HG03175 (cell line): ENCODE measurements around the gene IL12B.
"Not testable (repeated sequence)": the region's sequence is repeated elsewhere in the genome, so short reads cannot be mapped to it uniquely, and the experiment has no call there.

ENCODE experiments used
- ATAC-seq: cut with Tn5 transposase; IDR thresholded peaks from one replicate; pipeline ENCODE4 v1.9.1; 2021; ENCODE audit warnings: mild to moderate bottlenecking, moderate library complexity; ENCODE audit not compliant: unreplicated experiment

Gene IL12B

DNA sequence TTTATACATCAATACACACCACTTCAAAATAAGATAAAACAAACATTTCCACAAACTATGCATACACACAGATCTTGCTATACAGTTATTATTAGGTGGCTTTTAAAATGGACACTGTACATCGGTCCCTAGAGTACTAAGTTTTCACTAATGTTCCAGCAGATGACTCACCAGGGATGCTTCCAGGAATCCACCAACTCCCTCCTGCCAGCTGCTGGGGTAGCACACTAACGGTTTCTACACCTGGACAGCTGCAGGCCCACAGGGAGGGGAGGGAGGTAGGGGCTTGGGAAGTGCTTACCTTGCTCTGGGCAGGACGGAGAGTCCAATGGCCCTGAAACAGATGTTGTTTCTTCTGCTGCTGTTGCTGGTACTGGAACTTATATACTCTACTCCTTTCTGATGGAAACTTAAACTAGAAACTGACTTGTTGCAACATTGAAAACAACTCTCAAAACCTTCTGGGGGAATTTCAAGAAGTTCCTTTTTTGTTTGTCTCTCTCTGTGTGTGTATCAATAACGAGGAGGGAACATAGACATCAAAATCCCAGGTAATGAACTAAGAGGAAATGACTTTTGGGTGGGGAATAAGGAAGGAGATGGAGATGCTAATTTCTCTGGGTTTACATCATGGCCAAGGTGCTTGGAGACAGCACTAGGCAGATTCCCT is at the start of gene IL12B:
Gene IL12B (minus strand): TSS at position 357 of the 670 bp plus-strand sequence. CDS start 3,705 bp downstream, outside the sequence.
- ATAC-seq, result no peak

DNA sequence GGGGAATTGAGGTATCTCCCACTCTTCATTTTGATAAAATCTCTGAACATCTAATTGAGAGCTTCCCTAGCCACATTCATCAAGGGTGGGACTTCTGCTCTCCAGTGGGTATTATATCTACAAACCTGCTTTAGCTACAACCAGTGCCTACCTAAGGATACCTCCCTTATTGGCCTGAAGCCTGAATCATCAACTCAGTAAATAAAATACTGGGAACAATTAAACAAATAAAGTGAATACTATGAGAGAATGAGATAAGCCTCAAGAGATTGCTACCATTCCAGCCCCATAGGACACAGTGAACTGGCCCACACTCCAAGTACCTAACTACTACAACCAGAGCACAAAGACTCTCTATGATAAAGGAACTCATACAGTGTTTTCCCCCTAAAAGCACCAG is 47.4 kb upstream of the IL12B start:
- ATAC-seq, result no peak

DNA sequence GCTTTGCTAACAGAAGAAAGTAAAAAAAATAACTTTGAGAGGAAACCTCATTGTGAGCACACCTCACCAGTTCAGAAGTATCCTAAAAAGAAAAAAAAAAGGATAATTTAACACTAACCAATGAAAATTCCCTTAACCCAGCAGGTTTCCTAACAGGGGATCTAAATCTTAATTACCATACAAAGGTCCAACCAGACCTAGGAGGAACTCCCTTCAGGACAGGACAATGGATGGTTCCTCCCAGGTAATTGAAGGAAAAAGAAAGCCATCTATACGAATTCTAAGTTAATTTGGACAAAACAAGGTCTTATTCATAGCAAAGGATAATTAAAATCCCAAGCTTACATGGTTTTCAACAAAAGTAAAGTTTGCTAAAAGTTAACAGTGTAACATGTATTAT is 37.6 kb upstream of the IL12B start:
- not testable (repeated sequence) for ATAC-seq

DNA sequence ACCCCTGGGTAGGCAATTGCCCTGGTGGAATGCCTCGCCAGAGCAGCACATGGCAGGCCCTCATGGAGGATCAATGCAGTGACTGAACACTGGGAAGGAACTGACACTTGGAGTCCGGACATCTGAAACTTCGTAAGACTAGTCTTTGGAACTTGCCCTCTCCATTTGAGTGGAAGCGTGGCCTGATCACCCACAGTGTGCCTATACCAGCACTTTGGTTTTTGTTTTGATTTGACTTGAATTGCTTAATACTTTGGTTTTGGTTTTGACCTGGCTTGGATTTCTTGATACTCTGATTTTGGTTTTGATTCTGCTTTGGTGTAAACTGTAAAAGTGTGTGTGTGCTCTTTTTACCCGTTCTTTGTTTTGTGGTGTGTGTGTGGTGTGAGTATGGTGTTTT is 36.5 kb upstream of the IL12B start:
- ATAC-seq, result not testable (repeated sequence)

DNA sequence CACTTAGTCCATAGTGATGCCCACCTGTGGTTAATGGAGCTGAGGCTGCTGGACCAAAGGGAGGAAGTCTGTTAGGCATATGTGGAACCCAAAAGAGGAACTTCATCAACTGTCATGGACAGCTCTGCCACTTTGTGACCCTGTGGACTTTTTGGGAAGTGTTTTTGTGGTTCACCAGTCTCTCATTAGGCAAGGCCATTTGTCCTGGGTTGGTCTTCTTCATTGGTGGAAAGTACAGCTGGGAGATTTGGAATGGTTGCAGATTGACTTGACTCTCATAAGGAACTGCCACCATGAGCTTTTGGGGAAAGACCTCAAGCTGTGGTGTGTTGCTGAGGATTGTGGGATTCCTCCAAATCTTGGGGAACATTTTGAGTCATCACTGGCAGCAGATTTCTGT is 31.9 kb upstream of the IL12B start:
- no peak for ATAC-seq

DNA sequence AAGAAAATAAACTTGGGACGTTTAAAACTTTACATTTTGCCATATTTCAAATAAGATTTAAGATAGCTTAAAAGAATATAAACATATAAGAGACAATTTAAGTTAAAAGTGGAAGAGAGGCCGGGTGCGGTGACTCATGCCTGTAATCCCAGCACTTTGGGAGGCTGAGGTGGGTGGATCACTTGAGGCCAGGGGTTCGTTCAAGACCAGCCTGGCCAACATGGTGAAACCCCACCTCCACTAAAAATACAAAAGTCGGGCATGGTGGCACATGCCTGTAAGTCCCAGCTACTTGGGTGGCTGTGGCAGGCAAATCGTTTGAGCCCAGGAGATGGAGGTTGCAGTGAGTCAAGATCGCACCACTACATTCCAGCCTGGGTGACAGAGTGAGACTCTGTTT is 29.6 kb upstream of the IL12B start:
- ATAC-seq, result not testable (repeated sequence)

DNA sequence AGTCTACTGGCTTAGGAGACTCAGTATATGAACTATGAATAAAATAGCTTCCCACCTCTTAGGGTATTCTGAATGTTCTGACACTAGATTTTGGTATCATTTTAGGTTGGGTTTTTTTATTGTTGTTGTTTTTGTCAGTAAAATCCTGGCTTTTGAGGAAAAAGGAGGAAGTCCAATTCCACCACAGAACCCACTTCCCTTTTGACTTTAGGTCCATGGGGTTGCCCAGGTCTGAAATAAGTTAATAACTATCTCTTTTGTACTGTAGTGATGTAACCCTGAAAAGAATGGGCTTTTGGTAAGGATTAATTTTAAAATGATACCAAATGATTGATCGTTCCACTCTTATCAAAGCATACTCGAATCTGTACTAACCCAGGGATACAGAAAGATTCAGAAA is 29.1 kb upstream of the IL12B start:
- no peak for ATAC-seq

DNA sequence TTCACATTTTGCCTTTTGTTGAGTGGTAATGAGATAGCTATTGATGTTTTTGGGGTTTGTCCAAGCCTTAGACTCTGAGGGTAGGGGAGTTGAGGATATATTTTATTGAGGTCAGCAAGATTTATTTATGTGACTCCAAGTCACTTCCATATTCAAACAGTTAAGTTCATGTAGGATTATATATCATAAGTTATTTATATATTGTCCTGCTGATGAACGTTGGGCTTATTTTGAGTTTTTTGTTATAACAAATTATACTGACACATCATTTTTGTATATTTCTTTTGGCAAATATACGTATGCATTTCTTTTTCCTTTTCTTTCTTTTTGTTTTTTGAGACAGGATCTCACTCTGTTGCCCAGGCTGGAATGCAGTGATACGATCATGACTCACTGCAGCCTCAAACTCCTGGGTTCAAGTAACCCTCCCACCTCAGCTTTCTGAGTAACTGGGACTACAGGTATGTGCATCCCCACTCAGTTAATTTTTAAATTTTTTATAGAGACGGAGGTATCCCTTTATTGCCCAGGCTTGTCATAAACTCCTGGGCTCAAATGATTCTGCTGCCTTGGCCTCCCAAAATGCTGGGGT is 23.5 kb upstream of the IL12B start:
- no peak for ATAC-seq

DNA sequence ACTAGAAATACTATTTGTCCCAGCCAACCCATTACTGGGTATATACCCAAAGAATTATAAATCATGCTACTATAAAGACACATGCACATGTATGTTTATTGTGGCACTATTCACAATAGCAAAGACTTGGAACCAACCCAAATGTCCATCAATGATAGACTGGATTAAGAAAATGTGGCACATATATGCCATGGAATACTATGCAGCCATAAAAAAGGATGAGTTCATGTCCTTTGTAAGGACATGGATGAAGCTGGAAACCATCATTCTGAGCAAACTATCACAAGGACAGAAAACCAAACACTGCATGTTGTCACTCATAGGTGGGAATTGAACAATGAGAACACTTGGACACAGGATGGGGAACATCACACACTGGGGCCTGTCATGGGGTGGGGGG is 20.4 kb upstream of the IL12B start:
- ATAC-seq, result not testable (repeated sequence)

DNA sequence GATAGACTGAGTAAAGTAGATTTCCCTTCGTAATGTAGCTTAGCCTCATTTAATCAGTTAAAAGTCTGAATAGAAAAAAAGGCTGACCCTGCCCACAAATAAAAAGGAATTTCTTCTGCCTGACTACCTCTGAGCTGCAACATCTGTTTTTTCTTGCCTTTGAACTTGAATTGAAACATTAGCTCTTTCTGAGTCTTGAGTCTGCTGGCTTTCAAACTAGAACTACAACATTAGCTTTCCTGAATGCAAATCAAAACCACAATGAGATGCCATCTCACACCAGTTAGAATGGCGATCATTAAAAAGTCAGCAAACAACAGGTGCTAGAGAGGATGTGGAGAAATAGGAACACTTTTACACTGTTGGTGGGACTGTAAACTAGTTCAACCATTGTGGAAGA is 19.9 kb upstream of the IL12B start:
- not testable (repeated sequence) for ATAC-seq

DNA sequence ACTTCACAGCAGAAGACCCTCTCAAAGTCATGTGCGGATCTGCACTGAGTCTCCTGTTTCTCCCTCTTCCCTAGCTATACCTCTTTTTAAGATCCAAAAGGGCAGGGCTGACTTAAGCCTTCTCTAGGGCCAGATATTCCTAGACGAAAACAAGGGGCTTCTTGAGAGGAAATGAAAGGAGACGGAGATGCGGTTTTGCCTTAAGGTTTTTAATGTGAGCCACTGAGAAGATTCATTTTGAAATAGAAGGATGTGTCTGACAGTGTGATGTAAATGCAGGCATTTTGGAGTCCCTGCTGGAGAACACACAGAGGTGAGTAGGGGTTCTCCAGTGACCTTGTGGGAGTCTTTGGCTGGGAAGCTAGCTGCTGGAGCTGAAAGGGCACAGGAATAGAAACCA is 15.6 kb upstream of the IL12B start:
- ATAC-seq, result no peak

DNA sequence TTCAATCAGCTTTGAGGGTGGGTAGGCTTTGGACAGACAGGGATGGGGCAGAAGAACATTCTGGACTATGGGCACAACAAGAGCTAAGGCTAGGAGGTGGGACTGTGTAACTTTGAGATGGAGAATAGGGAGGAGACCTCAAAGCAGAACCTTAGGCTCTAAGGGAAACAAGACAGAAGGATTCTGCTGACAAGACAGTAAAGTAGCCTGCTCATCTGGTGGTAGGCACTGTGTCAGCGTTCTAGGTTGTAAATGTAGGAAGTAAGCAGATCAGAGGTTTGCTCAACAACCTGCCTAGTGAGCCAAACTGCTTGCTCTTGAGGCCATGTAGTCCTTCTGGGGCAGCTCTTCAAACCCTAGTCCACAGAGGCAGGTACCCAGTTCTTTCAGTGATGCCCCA is 15.0 kb upstream of the IL12B start:
- no peak for ATAC-seq

DNA sequence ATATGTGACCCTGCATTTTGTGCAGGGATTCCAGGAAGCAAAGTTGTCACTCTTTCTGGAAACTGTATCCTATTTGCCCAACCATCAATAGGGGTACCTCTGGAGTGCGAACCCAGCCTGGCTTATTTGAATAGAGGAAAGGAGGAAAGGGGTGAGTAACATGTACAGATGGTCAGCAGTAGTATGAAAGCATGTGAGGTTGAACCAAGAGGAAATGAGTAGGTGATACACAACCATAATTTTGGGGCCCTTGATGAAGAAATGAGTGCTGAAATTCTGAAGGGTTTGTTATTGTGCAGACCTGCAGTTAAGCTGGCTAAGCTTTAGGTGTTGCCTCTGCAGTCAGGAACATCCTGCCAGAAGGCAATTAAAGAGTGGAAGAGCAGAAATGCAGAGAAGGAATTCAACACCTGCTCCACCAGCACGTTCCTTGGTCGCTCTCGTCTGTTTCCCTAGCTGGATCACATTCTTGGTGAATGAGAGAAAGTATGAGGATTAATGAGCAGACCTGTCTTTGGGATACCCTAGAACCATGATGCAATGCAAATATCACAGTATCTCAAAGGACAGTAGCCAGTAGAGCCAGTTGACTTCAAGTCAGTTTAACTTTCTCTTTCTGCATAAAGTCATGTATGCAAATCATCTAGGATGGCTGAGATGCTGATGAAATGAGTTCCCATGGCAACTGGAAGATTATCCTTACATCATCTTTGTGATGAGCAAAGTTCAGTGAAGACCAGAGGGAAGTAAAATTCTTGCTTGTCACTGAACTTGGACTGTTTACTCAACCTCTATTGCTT is 13.2 kb upstream of the IL12B start:
- ATAC-seq, result peak; percentile 47

DNA sequence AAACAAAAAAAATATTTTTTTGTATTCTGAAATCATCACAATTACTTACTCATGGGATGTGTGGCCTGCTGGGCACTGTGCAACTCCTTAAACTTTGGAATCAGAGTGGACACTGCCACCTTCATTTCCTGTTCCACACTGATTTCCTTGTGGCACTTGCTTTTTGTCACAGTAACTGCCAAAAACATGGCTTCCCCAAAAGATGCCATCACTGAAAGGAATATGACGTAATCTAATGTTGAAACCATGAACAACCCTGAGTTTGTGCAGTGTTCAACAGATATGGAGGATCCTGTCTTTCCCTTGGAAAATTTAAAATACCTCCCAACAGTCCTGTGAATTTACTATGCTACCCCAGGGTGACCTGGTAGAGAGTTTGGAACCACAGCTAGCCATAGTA is 12.6 kb upstream of the IL12B start:
- ATAC-seq, result no peak

DNA sequence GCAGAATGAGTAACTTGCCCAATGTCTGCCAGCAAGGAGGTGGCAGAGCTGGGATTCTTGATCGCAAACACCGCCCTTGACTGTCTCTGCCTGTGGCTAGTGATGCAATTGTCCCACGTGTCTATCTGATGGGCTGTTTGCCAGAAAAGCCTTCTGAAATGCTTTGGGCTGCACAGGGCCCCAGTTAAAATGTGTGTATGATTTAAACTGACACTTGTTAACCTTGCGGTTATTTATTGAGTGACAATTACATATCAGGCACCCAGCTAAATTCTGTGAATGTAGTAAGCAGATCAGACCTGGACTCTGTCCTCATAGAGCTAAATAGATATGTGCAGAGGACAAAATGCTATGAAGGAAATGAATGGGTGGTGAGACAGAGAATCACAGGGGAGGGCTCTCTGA is 11.6 kb upstream of the IL12B start:
- ATAC-seq, result no peak

DNA sequence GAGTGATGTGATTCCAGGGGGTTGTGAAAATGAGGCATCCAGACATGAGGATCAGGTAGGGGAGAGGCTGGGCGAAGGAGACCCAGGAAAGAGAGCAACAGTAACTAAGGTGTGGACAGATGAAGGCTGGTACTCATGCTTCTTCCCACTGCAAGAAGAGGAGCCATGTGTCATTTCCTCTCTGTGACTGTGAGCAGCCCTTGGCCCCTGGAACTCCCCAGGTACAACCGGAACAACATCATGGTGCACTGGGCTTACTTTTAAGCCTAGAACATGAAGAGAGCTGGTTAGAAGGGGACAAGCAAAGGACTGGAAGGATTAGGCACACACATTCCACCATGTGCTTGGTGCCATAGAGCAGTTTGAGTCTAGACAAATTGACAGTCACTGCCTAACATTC is 10.9 kb upstream of the IL12B start:
- ATAC-seq, result no peak

DNA sequence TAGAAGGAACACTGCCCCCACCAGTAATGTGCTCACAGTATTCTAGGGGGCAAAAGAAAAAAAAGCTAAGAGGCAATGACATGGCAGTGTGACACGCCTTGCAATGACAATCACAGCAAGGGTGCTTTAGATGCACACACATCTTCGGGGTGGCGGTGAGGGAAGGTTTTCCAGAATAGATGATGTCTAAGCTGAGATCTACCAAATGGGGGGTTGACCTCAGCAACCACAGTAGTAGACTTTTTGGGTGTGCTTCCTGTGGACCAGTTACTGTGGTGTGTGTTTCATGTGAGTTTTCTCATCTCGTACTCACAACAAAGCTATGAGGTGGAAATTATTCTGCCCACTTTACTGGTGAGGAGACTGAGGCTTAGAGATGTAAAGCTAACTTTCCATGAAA is 10.2 kb upstream of the IL12B start:
- ATAC-seq, result no peak

DNA sequence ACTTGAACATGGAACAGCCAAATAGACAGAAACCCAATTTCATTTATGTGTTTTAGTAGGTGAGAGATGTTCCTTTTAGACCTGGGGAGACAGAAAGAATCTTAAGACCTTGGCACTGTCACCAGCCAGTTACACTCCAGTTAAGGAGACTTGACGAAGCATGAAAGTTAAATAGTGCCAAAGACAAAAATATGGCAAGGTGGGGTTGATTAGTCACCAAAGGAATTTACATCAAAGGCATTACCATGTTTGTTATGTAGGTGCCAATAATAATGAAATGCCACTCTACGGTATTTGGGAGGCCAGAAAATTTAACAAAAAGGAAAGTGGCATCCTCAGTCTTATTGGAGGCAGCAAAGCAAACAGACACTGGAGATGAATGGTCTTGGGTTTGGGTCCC is 9.2 kb upstream of the IL12B start:
- no peak for ATAC-seq

DNA sequence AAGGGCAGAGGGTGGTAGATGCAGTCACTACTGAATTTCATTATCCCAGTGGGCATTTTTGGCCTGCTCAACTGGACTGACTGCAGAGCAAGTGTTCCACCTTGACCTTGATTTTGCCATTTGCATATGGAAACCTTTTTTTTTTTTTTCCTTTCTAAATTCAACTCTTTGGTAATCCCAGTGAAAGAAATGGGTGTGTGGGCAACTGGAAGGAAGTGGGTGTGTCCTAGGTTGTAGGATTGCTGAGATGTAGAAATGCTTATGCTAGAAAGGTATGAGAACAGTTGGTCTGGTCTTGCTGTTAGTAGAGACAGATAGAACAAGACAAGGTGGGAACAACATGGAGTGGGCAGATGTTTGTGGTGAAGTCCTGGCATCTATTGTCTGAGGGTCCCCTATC is 7.8 kb upstream of the IL12B start:
- ATAC-seq, result no peak

DNA sequence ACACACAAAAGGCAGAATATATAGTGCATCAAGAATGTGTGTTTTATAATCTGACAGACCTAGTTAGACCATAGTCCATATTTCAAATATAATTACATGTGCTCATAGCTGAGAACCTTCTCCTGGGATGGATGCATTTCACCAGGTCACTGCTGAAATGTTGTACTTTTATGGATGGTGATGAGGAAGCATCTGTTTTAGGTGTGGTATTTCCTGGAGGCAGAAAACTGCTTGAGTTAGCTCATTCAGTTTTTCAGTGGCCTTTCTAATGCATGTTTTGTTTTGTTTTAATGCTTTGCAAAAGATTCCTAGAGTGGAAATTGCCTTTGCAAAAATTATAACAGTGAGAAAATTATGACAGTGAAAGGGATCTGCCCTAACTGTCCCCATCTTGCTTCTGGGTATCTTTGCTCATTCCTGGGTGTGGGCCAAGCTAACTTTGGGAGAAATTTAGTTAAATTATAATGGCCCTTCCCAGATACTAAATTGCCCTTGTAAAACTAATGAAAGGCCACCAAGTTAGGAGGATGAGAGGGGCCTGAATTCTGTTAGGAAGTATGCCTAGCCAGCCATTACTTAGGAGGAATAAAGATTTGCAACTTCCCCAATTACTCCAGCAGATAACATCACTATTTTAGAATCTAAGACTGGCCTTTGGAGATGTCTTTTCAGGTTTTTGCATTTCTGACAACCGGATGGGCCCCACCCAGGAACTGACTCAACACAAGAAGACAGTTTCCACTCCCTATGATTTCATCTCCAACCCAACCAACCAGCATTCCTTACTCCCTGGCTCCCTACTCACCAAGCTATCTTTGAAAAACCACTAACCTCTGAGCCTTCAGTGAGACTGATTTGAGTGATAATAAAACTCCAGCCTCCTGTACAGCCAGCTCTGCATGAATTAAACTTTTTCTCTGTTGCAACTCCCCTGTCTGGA is 7.0 kb upstream of the IL12B start:
- no peak for ATAC-seq

DNA sequence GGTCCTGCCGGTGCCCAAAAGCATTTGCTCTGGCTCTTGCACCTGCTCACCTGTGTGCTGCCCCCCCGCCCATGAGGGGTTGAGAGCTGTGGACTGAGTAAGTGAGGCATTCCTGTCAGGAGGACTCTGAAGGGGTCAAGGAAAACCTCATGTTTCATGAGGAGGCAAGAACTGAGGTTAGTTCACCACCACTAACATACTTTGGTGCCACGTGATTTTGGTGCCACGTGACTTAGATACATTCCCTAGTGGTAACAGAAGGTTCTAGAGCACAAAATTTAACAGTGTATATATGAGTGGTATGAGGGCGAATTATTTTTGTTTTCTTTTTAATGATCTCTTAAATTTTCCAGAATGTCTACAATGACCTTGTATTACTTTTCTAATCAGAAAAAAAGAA is 6.3 kb upstream of the IL12B start:
- ATAC-seq, result no peak
